Activated CD8-positive, alpha-beta memory T cell treated with anti-CD3 and anti-CD28 coated beads, Interleukin-2, amount 50 U/mL, for 48 hours (primary cell): ENCODE measurements around the gene NFIC.
A peak's percentile ranks its signal among the peaks of the same experiment; 100 is the strongest.
"Not testable (repeated sequence)": the region's sequence is repeated elsewhere in the genome, so short reads cannot be mapped to it uniquely, and the experiment has no call there.

Experiments
- DNase-seq: peaks from one replicate; pipeline ENCODE4 v3.0.0-alpha.2; 2020

Gene NFIC

GRCh38 chr19:3497757-3498520, 131.6 kb downstream of the NFIC start:
- no peak for DNase-seq

DNA sequence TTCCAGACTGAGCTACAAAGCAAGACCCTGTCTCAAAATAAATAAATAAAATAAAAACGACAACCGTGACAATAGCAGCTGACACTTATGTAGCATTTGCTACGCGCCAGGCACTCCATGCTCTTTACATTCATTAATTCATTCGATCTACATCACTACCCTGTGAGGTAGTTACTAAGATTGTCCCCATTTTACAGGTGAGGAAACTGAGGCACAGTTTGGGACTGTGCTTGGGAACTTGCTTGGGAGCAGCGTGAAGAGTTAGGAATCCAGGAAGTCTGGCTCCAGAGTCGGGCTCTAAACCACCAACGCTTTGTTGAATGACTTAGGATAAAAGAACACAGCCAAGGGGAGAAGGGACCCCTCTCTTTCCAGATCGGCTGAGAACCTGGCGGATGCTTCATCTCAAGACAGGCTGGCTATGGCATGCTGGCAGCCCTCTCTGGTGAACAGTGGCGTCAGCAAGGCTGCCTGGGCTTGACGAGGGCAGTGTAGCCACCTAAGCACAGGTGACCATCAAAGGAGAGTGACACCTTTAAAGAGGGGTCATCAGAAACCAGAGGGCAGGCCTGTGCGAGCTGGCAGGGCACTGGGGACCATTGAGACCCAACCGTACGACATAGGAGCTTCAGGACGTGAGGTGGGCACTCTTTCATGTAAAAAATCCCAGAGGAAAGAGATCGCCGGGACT, 133.5 kb downstream of the NFIC start:
- no peak for DNase-seq

DNA sequence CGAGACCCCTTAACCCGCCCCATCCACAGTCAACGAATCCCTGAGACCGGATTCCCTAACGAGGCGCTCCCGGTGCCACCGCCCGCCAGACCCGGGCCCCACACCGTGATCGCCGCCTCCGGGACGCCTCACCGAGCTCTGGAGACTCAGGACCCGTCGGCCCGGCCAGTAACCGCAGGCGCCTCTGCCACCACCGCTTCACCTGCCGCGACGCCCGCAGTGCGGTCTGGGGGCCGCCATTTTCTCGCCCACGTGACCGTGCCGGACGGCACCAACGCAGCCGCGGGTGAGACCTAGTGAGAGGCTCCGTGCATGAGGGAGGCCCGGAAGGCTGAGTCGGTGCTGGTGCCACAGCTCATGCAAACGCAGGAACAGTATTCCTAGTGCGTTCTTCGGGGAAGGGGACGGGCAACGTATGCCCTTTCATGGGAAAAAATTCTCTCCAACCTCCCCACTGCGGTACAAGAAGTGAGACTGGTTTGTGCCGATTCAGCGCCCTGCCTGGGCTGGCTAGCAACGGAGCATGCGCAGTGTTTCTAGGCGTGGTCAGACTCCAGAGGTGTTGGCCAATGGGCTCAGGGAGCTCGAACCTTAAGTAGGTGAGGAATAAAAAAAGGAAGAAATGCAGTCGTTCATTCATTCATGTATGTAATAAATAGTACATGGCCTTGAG, 134.2 kb downstream of the NFIC start, which contains the start of gene DOHH:
Gene DOHH, minus strand, starts transcription at position 246 of the 673 bp plus-strand sequence. CDS start 3,860 bp downstream, outside the sequence.
- DNase-seq = peak; percentile 95

GRCh38 chr19:3501780-3502179, 135.4 kb downstream of the NFIC start:
- DNase-seq = no peak

DNA sequence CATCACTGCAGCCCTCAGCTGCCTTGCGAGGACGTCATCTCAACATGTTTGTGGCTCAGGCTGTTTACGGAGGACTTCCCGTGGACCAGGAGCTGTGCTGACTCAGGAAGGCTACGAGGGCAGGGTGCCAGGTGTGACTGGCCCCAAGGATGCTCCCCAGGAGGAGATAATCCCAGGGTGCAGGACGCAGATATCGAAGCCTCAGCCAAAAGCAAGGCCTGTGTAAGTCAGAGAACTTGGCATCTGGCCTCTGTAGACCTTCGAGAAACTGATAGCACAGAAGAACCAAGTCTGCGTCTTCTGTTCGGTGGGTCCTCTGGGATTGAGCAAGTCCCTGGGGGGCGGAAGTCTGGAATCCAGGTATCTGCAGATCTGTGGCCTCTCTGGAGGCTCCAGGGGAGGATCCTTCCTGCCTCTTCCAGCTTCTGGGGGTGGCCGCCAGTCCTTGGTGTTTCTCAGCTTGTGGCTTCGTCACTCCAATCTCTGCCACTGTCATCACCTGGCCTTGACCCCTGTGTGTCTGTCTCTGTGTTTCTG, 136.7 kb downstream of the NFIC start:
- no peak for DNase-seq

DNA sequence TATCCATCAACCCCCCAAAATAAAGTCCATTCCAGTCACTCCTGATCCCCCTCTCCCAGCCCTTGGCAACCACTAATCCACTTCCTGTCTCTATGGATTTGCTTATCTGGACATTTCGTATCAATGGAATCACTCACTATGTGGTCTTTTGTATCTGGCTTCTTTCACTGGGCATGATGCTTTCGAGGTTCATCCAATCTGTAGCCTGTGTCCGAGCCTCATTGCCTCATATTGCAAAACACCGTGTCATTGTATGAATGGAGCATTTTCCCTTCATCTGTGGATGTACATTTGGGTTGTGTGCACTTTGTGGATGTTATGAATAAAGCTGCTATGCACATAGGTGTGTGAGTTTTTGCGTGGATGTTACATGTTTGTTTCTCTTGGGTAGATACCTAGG, 138.4 kb downstream of the NFIC start:
- no peak for DNase-seq

GRCh38 chr19:3505598-3506383, 139.4 kb downstream of the NFIC start, which contains the start of gene FZR1:
FZR1 (plus strand) TSS chr19:3506311; CDS start chr19:3522990, 16,679 bp downstream.
- peak; percentile 100 for DNase-seq

DNA sequence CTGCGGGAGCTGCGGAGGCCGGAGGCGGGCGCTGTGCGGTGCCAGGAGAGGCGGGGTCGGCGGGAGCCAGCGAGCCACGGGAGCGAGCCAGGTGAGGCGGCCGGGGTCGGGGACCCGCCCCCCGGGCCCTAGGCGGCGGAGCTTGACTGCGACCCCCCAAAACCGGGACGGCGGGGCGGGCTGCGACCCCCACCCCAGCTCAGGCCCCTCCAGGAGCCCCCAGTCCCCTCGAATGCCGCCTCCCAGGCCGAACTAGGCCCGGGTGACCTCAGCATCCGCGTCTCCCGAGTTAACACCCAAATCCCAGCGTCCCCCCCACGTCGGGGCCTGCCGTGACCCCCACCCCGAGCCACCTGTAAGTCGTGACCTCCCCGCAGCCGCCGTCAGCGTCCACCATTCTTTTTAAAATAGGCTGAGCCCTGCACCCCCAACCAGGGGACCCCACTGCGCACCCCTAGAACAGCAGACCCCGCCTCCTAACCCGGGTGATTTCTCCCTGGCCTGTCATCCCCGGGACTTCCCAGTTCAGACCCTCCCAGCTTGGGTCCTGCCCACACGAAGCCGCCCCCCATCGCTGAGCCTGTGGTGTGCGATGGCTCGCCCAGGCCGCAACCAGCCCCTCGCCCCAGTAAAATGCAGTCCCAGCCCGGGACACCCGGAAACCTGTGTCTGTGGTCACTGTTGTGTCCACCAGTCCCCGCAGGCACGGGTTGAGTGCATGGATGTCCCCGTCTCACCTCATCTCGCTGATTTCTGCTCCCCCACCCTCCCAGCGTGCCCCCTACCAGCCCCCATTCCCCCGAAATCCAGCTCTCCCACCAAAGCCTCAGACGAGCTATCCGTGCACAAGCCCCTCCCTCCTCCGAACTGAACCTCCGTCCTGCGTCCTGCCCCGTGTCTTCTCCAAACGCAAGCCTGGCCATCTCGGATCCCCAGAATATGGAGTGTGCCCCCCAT, 140.3 kb downstream of the NFIC start:
- DNase-seq = peak; percentile 64

GRCh38 chr19:3507371-3508120, 141.2 kb downstream of the NFIC start:
- DNase-seq = no peak

- DNase-seq = not testable (repeated sequence)
Measured at GRCh38 chr19:3508121-3508661, 141.8 kb downstream of the NFIC start.

- peak; percentile 58 for DNase-seq
Measured at GRCh38 chr19:3508771-3509535, 142.6 kb downstream of the NFIC start.

DNA sequence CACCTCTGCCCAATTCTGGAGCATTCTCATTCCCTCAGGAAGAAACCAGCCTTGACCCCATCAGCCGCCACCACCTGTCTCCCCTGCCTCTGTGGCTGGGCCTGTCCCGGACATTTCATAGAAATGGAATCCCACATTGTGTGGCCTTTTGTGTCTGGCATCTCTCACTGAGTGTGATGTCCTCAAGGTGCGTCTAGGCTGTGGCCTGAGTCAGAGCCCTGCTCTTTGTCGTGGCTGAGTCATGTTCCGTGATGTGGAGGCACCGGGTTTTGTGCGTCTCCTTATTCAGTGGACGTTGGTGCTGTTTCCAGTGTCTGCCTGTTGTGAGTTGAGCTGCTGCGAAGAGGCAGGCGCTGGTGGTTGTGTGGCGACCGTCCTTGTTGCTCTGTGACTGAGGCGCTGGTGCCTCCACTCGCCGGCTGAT, 143.2 kb downstream of the NFIC start:
- DNase-seq = peak; percentile 59

GRCh38 chr19:3510727-3511126, 144.3 kb downstream of the NFIC start:
- DNase-seq = no peak

DNA sequence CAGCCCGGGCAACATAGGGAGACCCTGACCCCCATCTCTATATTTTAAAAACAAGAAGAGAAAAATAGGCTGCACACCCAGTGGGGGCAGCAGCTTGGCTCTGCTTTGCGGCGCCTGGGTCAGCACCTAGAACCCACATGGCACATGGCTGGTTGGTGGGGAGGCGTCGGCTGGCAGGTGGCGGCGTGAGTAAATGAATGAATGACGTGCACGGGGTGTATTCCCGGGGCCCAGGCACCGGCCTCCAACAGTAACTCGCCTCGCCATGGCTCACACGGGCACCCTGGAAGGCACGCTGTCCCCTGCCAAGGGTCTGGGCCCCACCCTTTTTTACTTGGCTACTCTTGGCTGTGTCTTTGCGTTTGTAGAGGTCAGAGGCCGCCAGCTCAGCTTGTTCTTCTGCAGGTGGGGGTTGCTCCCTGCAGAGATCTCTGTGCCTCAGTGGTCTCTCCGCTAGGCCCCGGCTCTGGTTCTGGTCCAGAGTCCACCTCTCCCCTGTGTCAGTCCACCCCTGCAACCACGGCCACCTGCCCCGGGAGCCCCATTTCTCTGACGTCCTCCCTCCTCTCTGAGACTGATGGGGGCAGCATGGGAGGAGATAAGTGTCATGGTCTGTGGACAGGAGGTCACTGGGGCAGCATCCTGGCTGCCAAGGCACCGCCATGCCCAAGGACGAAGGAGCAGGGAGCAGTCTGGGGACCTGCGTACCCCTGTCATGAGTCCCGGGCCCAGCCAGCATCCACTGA, 145.3 kb downstream of the NFIC start:
- no peak for DNase-seq

DNA sequence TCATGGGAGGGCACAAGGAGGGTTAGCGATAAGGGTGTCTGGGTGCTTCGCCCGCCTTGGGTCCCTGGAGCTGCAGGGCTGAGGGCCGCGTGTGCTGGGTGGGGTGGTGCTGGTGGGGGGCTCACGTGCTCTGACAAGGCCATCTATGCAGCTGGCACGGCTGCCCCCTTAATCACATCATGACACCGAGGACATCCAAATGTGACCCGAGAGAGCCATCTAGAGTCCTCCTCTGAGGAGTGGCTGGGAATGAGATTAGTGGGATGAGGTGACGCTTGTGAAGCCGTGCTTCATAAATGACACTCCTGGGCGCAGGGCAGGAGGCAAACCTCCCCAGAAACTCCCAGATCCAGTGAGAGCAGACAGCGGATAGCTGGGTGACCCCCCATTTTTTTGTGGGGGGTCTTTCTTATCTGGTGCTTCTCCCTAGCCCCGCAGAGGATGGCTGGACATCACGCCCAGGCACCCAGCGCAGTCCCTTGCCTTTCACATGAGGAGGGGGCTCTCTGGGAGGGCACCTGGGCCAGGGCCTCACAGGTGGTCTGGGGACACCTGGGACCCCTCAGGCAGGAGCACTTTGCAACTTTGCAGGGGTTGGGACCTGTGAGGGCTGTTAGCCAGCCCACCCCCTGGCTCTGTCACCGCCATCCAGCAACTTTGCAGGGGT, 146.3 kb downstream of the NFIC start:
- DNase-seq = no peak

- no peak for DNase-seq
Measured at GRCh38 chr19:3513229-3514140, 147.1 kb downstream of the NFIC start.

- no peak for DNase-seq
Measured at GRCh38 chr19:3514930-3515329, 148.5 kb downstream of the NFIC start.
